GM19025 (cell line): ENCODE results near the gene RSRC1.

ENCODE experiments used
- ATAC-seq: cut with Tn5 transposase; IDR thresholded peaks from one replicate; pipeline ENCODE4 v1.9.1; 2021; ENCODE audit warnings: mild to moderate bottlenecking, low read depth, moderate library complexity; ENCODE audit not compliant: unreplicated experiment

Gene RSRC1

GRCh38 chr3:158443632-158444031, 333.7 kb downstream of the RSRC1 start:
- ATAC-seq = peak; percentile 84

- ATAC-seq = no peak
Observed at GRCh38 chr3:158447408-158447807, 337.5 kb downstream of the RSRC1 start.

DNA sequence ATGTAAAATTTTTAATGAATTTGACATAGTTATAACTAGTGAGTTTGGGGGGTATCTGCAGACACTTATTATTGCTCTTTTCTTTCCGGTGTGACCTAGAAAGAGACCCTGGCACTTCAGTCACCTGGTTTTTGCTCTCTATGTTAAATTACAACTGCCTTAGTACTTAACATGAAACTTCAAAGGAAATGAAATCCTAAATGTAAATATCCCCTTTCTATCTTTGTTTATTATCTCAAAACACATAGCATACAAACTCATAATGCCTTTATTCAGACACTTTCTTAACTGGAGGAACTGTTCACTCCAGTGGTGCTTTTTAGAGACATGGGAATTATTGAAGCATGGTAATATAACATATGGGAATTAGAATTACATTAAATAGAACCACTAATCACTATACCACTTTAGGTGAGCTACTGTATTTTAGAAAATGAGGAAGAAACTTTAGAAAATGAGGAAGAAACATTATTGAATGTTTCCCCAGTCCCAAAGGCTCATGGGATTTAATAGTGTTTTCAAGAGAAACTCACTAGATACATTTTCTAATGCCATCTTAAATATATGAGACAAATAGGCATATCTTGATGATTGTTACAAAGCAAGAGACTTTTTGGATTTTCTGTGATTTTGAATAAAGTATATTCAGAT, 341.6 kb downstream of the RSRC1 start:
- ATAC-seq = no peak

- no peak for ATAC-seq
Observed at GRCh38 chr3:158452334-158452733, 342.4 kb downstream of the RSRC1 start.

DNA sequence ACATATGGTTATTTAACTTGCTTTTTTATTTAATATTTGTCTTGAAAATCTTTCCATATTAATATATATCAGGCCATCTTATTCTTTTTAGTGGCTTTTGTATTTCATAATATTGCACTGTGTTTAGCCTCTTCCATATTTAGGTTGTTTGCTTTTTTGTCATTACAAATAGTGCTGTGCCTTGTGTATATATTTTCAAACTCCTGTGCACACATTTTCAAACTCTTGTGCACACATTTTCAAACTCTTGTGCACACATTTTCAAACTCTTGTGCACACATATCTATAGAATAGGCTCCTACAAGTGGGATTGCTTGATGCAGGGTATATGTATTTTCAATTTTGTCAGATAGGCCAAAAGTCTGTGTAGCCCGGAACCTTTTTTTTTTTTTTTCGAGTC, 343.1 kb downstream of the RSRC1 start:
- ATAC-seq = no peak

GRCh38 chr3:158453865-158454264, 344.0 kb downstream of the RSRC1 start:
- no peak for ATAC-seq

- no peak for ATAC-seq
Observed at GRCh38 chr3:158455406-158455805, 345.5 kb downstream of the RSRC1 start.

GRCh38 chr3:158456114-158456513, 346.2 kb downstream of the RSRC1 start:
- no peak for ATAC-seq

GRCh38 chr3:158458464-158458863, 348.6 kb downstream of the RSRC1 start:
- no peak for ATAC-seq

DNA sequence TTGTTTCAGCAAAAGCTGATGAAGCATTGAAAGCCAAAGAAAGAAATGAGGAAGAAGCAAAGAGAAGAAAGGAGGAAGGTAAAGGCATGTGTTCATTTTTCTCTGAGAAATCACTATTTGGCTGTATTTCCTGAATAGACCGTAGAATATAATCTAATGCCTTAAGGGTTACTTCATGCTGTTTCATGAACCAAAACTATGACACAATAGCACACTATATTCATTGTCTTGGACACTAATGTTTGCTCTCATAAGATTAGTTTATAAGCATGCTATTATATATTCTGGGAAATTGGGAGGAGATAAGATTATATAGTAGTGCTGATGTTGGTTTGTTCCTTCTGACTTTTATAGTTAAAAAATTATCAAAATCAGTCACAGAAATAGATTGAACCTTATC, 351.0 kb downstream of the RSRC1 start:
- ATAC-seq = no peak

DNA sequence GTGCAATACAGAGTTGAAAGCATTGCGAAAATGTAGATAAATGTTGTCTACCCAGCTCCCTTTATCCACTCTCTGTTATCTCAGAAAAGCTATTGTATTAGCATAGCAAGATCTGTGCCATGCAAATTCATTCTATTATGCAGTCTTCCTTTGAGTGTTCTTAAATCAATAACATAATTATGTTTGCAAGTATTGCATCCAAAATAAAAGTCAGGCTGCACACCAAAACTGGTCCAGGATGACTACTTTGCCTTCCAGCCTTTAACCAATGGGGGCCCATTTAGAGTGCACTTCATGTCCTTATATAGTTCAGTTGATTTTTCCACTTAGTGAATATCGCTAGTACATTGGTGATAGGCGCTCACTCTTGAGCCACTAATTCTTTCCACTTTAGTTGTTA, 353.7 kb downstream of the RSRC1 start:
- no peak for ATAC-seq

GRCh38 chr3:158465074-158465473, 355.2 kb downstream of the RSRC1 start:
- peak; percentile 61 for ATAC-seq

DNA sequence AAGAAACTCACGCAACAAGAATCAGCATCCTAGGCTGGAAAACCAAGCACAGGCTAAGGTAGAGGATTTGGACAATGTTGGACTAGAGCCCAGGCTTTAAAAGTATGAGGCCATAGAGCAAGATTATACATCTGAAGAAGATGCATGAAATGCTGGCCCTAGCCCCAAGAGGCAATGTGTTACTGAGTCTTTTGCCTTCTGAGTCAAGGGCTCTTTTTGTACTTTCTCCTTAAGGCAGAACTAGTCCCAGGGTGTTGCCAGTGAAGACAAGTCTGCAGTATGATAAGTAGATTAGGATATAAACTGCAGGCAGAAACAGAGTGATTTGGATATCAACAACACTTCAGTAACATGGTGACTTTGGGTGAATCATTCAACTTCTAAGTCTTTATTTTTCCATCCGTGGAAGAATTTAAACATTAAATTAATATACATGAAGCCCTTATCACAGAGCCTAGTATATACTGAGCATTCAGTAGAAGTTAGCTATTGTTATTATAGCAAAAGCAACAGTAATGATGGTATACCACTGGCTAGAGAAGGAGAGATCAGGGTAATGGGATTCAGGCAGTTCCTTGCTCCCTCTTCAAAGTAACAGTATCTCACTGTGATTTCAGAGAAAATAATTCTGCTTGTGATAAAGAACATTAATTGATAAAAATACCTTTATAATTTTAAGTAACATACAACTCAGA, 361.2 kb downstream of the RSRC1 start:
- no peak for ATAC-seq

GRCh38 chr3:158471639-158472294, 361.9 kb downstream of the RSRC1 start:
- no peak for ATAC-seq

DNA sequence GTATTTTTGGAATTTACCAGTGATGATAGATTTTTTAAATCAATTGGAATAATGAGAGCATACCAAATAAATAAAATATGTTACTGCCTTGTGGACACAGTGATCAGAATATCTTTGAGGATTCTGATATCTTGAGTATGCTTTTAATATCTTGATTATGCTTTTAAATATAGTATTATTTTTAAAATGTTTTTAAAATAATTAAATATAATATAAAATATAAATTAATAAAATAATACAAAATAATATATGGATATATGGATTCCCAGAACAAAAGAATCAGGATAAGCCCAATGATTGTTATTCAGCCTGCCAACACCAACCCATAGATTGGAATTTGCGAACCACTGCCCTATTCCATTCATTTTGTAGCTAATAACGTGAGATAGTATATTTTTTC, 369.2 kb downstream of the RSRC1 start:
- no peak for ATAC-seq

DNA sequence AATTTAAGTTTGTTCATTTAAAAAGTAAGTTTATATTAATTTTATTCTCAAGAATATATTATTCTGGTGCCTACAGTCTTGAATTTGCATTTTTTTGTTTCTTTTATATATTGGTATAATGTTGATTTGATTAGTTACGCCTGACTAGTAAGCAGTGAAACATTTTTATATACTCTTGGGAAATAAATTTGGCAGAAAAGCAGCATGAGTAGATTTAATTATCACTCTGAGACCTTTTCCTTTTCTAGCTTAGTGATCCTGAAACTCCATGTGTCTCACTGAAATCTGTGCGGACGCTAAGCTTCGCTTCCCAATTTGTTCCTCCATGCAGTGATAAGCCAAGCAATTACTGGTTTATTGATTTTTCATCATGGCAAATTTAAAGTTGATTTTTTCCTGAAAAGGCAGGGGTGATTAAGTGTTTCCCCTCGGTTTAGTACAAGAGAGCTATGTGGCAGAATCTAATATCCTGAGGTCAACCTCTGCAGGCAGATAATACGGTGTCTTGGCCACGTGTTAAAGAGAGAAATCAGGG, 373.9 kb downstream of the RSRC1 start:
- ATAC-seq = no peak

DNA sequence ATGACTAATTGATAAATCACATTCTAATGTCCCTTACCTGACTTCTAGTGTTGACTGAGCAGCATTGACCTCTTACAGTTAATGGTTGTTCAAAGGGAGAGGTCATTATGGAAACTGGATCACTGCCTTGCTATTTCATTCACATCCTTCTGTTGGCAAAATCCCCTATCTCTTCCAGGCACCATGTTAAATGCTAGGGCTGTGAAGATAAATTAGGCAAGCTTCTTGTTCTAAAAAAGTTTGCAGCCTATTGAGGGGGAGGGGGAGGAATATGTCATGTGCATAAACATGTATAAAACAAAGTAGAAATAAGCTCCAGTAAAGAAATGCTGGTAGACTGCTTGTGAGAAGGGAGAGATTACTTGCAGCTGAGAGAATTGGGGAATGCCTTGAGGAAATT, 376.3 kb downstream of the RSRC1 start:
- ATAC-seq = no peak

DNA sequence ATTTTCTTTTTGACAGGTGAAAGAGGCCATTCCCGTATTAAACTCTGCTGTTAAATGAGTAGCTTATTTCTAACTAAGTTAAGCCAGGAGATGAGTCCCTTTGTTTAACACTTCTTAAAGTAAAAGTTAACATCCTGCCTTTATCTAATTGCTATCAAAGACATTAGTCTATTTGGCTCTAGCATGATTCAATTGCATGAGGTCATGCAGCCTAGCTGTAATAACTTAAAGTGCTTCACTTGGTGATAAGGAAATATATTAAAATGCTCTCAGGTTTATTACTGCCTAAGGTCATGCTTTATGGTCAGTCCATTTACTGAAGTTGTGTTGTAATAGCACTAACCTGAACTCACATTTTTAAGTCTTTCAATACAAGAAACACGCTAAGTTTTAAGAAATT, 378.8 kb downstream of the RSRC1 start:
- ATAC-seq = no peak

- no peak for ATAC-seq
Observed at GRCh38 chr3:158489181-158489580, 379.3 kb downstream of the RSRC1 start.

GRCh38 chr3:158491968-158492367, 382.1 kb downstream of the RSRC1 start:
- no peak for ATAC-seq

DNA sequence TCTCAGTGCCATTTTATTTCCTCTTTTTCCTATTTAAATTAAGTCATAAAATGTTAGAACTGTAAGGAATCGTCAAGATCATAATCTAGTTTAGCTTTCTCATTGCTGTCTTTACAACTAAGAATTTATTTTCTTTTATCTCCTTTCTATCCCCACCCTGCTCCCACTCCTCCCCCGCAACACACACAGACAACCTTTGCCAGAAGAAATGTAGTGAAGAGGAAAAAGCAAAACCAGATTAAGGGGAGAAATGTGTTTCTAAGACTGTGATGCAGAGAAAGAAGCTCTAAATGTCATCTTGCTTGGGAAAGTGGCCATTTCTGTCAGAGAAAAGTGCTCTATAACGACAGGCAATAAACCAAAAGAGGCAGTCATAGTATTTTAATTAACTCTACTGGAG, 382.8 kb downstream of the RSRC1 start:
- ATAC-seq = no peak

- no peak for ATAC-seq
Observed at GRCh38 chr3:158493931-158494330, 384.0 kb downstream of the RSRC1 start.
